ENCODE results near the gene DNAL4.

Gene DNAL4

GRCh38 chr22:38782402-38783094, 11.4 kb downstream of the DNAL4 start:
- no peak for TF ChIP-seq CTCF (conservative IDR thresholded peaks at IDR 0.05; ENCODE audit: low read depth, low read length)
- H3K4me3 ChIP-seq (ENCODE audit: low read length), result no peak overlapping the region
- no peak for DNase-seq (ENCODE audit: low read depth)

GRCh38 chr22:38781033-38781432, 12.9 kb downstream of the DNAL4 start:
- TF ChIP-seq CTCF (conservative IDR thresholded peaks at IDR 0.05; ENCODE audit: low read depth, low read length), result no peak
- H3K4me3 ChIP-seq (ENCODE audit: low read length), result no peak overlapping the region
- DNase-seq (ENCODE audit: low read depth), result no peak

- no peak overlapping the region for H3K4me3 ChIP-seq (ENCODE audit: low read length)
- TF ChIP-seq CTCF (conservative IDR thresholded peaks at IDR 0.05; ENCODE audit: low read depth, low read length), result no peak
- DNase-seq (ENCODE audit: low read depth), result no peak
Measured at GRCh38 chr22:38777087-38777671, 16.8 kb downstream of the DNAL4 start.

- H3K4me3 ChIP-seq (ENCODE audit: low read length), result no peak overlapping the region
- TF ChIP-seq CTCF (conservative IDR thresholded peaks at IDR 0.05; ENCODE audit: low read depth, low read length), result no peak
- DNase-seq (ENCODE audit: low read depth), result no peak
Measured at GRCh38 chr22:38776086-38776485, 17.9 kb downstream of the DNAL4 start.

- H3K4me3 ChIP-seq (ENCODE audit: low read length), result no peak overlapping the region
- DNase-seq (ENCODE audit: low read depth), result no peak
- no peak for TF ChIP-seq CTCF (conservative IDR thresholded peaks at IDR 0.05; ENCODE audit: low read depth, low read length)
Measured at GRCh38 chr22:38775656-38776055, 18.3 kb downstream of the DNAL4 start.

- DNase-seq (ENCODE audit: low read depth), result no peak
- TF ChIP-seq CTCF (conservative IDR thresholded peaks at IDR 0.05; ENCODE audit: low read depth, low read length), result no peak
- no peak overlapping the region for H3K4me3 ChIP-seq (ENCODE audit: low read length)
Measured at GRCh38 chr22:38774496-38775166, 19.3 kb downstream of the DNAL4 start.
